Measurements from ENCODE around the gene IGF2BP1. TPM values are rescaled to one million over a fixed set of nuclear protein-coding genes. Genes with fewer than 3 reads are reported as not detected.

Gene IGF2BP1
- polyA plus RNA-seq, 1 donor from 2014 or later: 13.0 TPM

- Histone ChIP-seq H3K79me2 (replicated peaks; ENCODE audit: insufficient read depth, low read length) (no peaks in the 10 kb centered on the region), H3K4me3 (ENCODE audit: low read length) (no peak overlapping the region), H3K36me3 (ENCODE audit: insufficient read depth, low read length) (no peaks in the 10 kb centered on the region), H3K9ac (ENCODE audit: low read length) (no peak overlapping the region), H3K9me2 (ENCODE audit: insufficient read depth, low read length) (no peaks in the 10 kb centered on the region), H3K9me3 (ENCODE audit: low read length) (no peaks in the 10 kb centered on the region), H3F3A (ENCODE audit: insufficient read depth, low read length, poor library complexity, severe bottlenecking) (no peaks in the 10 kb centered on the region), H4K20me1 (ENCODE audit: insufficient read depth) (no peaks in the 10 kb centered on the region), H3K27me3 (ENCODE audit: insufficient read depth, low read depth, low read length) (no peaks in the 10 kb centered on the region), H3K27ac (ENCODE audit: low read length) (no peak overlapping the region), H3K4me2 (ENCODE audit: low read length) (no peak overlapping the region), H2AFZ (ENCODE audit: low read depth, low read length) (no peak overlapping the region)
- TF ChIP-seq EP300 (conservative IDR thresholded peaks at IDR 0.05; ENCODE audit: poor library complexity, severe bottlenecking) (no peak), REST (IDR thresholded peaks at IDR 0.05; ENCODE audit: borderline replicate concordance) (no peak), TAF1 (IDR thresholded peaks at IDR 0.05; ENCODE audit: low read depth) (no peak), CTCF (IDR thresholded peaks at IDR 0.05; ENCODE audit: poor library complexity, severe bottlenecking) (no peak), SMC3 (conservative IDR thresholded peaks at IDR 0.05; ENCODE audit: poor library complexity) (no peak), MXI1 (conservative IDR thresholded peaks at IDR 0.05; ENCODE audit: poor library complexity, severe bottlenecking) (no peak), EZH2 (IDR thresholded peaks at IDR 0.05; ENCODE audit: borderline replicate concordance, insufficient read depth, low read length, poor library complexity, severe bottlenecking) (no peak), POLR2AphosphoS5 (IDR thresholded peaks at IDR 0.05) (no peak), RAD21 (conservative IDR thresholded peaks at IDR 0.05) (no peak)
Measured at GRCh38 chr17:48960834-48961515, 36.2 kb upstream of the IGF2BP1 start.

- Histone ChIP-seq H3K9me2 (ENCODE audit: insufficient read depth, low read length) (no peaks in the 10 kb centered on the region), H3K9me3 (ENCODE audit: low read length) (no peaks in the 10 kb centered on the region), H3K4me2 (ENCODE audit: low read length) (no peak overlapping the region), H3K4me3 (ENCODE audit: low read length) (no peak overlapping the region), H3K9ac (ENCODE audit: low read length) (no peak overlapping the region), H4K20me1 (ENCODE audit: insufficient read depth) (no peaks in the 10 kb centered on the region), H3K27ac (ENCODE audit: low read length) (no peak overlapping the region), H3K79me2 (replicated peaks; ENCODE audit: insufficient read depth, low read length) (no peaks in the 10 kb centered on the region), H2AFZ (ENCODE audit: low read depth, low read length) (no peak overlapping the region), H3F3A (ENCODE audit: insufficient read depth, low read length, poor library complexity, severe bottlenecking) (no peaks in the 10 kb centered on the region), H3K36me3 (ENCODE audit: insufficient read depth, low read length) (no peaks in the 10 kb centered on the region), H3K27me3 (ENCODE audit: insufficient read depth, low read depth, low read length) (no peaks in the 10 kb centered on the region)
- TF ChIP-seq TAF1 (IDR thresholded peaks at IDR 0.05; ENCODE audit: low read depth) (no peak), MXI1 (conservative IDR thresholded peaks at IDR 0.05; ENCODE audit: poor library complexity, severe bottlenecking) (no peak), EP300 (conservative IDR thresholded peaks at IDR 0.05; ENCODE audit: poor library complexity, severe bottlenecking) (no peak), POLR2AphosphoS5 (IDR thresholded peaks at IDR 0.05) (no peak), SMC3 (conservative IDR thresholded peaks at IDR 0.05; ENCODE audit: poor library complexity) (no peak), EZH2 (IDR thresholded peaks at IDR 0.05; ENCODE audit: borderline replicate concordance, insufficient read depth, low read length, poor library complexity, severe bottlenecking) (no peak), RAD21 (conservative IDR thresholded peaks at IDR 0.05) (no peak), REST (IDR thresholded peaks at IDR 0.05; ENCODE audit: borderline replicate concordance) (no peak), CTCF (IDR thresholded peaks at IDR 0.05; ENCODE audit: poor library complexity, severe bottlenecking) (no peak)
Measured at GRCh38 chr17:48961516-48962233, 35.5 kb upstream of the IGF2BP1 start.

All from neural cell (in vitro differentiated cells).